NCI-H460 (cell line): Measurements from ENCODE around the gene CCDC57. TPM values are rescaled to one million over a fixed set of nuclear protein-coding genes. Genes with fewer than 3 reads are reported as not detected.

ENCODE experiments used
- DNase-seq: peaks from one replicate; pipeline ENCODE4 v3.0.0-alpha.2; 2016; ENCODE audit warnings: low read depth; ENCODE audit errors: extremely low read depth
- total RNA-seq: library from RNA; depleted of rRNA; stranded (reverse); fragments of >200 nt; shearing (Covaris generic); gene quantifications from 2 replicates; pipeline ENCODE4 v1.2.3, GENCODE V29; 2014

The CCDC57 gene
- total RNA-seq, 1 experiment from 2014 or later, result 21.3 TPM

GRCh38 chr17:82076018-82076784 lies 136.4 kb downstream of the CCDC57 start:
- no peak for DNase-seq

GRCh38 chr17:82073446-82073845 lies 139.2 kb downstream of the CCDC57 start:
- no peak for DNase-seq

DNA sequence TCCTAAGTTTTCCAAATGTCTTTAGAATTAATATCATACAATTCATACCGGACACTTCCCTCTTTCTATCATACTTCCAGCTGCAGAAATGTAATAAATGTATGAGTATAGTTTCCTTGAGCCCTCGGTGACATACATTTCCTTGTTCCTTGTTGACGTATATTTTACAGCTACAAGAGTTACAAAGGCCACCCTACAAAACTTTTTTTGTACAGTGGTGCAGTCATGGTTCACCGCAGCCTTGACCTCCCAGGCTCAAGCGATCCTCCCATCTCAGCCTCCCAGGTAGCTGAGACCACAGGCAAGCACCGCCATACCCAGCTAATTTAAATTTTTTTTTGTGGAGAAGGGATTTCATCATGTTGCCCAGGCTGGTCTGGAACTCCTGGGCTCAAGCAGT lies 139.8 kb downstream of the CCDC57 start:
- DNase-seq, result no peak

DNA sequence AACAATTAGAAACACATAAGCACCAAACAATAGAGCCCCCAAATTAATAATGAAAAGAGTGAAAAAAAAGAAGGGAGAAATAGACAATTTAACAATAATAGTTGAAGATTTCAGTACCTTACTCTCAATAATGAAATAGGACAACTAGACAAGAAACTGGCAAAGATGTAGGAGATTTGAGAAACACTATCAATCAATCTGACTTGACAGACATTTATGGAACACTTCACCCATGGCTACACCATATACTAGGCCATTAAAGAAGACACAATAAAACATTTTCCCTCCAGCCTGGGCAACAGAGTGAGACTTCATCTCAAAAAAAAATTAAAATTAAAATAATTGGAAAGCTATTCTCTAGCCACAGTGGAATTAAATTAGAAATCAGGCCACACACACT lies 142.0 kb downstream of the CCDC57 start:
- no peak for DNase-seq

GRCh38 chr17:82065638-82066303 lies 146.9 kb downstream of the CCDC57 start, which contains the start of gene DUS1L:
Gene DUS1L (minus strand): TSS chr17:82065804. CDS start chr17:82065059, 745 bp downstream.
- DNase-seq, result peak; percentile 31

- no peak for DNase-seq
These were observed 147.4 kb downstream of the CCDC57 start for GRCh38 chr17:82065193-82065637.

DNA sequence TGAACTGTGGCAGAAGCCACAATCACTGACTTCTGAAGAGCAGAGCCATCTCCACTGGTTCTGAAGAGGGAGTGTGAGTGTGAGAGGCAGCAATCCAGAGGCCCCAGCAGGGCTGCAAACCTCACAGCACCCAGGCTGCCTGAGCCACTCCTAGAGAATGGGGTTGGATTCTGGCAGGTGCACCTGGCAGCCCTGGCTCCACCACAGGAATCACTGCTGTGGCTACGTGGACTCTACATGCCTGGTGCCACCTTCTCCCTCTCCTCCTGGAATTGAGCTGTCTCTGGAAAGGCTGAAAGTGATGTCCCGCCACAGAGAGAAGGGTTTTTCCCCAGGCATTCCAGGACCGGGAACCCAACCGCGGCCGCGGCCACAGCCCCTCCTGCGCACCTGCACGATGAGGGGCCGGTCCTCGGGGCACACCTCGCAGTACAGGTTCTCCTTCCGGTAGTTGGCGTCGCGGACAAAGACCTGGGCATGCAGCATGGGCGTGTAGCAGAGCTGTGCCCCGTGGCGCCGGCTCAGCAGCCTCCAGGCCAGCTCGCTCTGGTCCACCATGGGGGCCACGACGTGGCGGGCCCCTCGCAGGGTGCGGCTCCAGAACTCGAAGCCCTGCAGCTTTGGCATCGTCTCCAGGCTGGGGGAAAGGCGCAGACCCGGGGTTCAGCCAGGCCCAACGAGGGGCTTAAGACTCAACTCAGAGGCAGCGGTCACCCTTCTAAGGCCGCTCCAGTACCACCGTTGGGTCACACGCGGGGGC lies 148.0 kb downstream of the CCDC57 start:
- DNase-seq, result no peak

GRCh38 chr17:82063424-82064415 lies 148.9 kb downstream of the CCDC57 start:
- no peak for DNase-seq

GRCh38 chr17:82062984-82063368 lies 149.7 kb downstream of the CCDC57 start:
- DNase-seq, result no peak

GRCh38 chr17:82062076-82062983 lies 150.3 kb downstream of the CCDC57 start:
- no peak for DNase-seq

- DNase-seq, result no peak
These were observed 151.4 kb downstream of the CCDC57 start for GRCh38 chr17:82061047-82061925.

GRCh38 chr17:82060614-82061013 lies 152.0 kb downstream of the CCDC57 start:
- DNase-seq, result no peak

GRCh38 chr17:82060001-82060380 lies 152.7 kb downstream of the CCDC57 start:
- DNase-seq, result no peak

DNA sequence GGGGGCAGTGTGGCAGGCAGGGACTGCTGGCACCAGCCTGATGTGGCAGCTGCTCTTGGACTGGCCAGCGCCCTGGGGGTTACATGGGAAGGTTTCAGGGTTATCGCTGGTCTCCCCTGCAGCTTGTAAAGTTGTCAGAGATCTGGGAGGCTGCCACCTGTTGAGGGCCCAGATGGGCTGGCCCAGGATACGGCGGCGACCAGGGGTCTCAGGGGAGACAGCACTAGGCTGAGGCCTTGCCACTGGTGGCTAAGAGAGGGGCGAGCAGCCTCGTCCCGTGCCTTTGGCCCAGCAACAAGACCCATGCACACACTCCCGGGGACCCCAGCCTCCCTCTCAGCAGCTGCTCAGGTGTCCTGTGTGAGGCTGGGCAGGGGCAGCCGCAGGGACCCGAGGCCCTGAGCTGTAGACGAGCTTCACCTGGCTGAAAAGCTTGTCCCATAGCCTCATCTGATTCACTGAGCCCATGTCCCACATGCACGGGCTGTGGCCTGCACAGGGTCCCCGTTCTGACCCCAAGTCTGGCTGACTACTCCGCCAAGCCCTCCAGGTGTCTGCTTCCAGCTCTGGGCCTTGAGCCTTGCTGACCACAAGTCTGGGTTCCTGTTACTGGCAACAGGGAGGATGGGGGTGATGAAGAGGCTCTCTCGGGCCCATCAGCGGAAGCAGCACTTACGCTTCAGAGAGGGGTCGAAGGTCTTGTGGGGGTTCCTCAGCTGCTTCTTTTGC lies 153.2 kb downstream of the CCDC57 start:
- no peak for DNase-seq

DNA sequence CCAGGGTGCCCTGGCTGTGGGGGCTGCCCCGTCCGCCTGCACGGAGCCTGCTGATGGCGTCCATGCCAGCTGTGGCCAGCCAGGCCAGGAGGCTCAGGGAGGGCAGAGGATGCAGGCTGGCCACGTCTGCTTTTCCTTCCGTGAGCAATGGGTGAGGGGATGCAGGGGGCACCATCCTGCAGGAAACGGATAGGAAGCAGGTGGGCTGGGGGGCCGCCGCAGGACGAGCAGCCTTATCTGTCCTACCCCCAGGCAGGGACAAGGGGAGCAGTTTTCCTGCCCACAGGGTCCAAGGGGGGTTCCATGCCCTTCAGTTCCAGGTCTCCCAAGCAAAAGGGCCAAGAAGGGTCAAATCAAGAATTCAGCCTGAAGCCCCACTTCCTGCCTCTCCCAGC lies 153.8 kb downstream of the CCDC57 start:
- no peak for DNase-seq

DNA sequence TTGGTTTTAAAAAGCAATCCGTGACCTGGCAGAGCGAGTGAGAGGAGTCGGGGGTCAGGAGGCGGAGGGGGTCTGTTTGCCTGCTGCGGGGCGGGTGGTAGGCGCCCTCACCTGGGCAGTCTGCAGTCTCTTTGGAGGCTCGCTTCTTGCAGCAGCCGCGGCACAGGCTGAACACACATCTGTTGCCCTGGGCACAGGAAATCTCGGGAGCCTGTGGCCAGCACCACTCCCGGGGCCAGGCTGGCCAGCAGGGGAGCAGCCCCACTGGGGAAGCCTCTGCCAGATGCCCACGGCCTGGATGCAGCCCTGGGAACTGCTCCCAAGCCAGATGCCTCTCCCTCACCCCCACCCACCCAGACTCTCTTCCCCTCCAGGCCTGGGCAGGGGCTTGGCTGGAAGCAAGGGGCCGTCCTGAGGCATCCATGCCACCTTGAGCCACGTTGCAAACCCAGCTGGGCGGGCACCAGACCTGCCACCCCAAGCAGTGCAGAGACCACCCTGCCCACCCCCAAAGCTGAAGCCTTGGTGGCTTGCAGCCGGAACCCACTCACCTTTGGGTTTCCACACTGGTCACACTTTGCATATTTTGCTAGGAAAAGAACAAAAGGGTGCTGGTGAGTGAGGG lies 154.3 kb downstream of the CCDC57 start:
- no peak for DNase-seq
